Sigmoid colon (tissue), 7 donors: ENCODE data around the gene UTS2. TPM values are rescaled to one million over a fixed set of nuclear protein-coding genes. Genes with fewer than 3 reads are reported as not detected.

Source experiments
- DNase-seq: peaks from one replicate; pipeline ENCODE4 v3.0.0-alpha.2; 2019
- H3K27ac ChIP-seq, 4 donors: fragments of 200-600 bp; sonication (generic); one replicate each; pipeline ENCODE4 v1.5.1; 2016 to 2019; ENCODE audit warnings: mild to moderate bottlenecking in 1 of 4
- H3K27me3 ChIP-seq, 3 donors: fragments of 200-600 bp; sonication (generic); one replicate each; pipeline ENCODE4 v1.5.1; 2019; ENCODE audit warnings: mild to moderate bottlenecking in 1 of 3
- H3K36me3 ChIP-seq, 4 donors: fragments of 200-600 bp; sonication (generic); one replicate each; pipeline ENCODE4 v1.5.1; 2016 to 2019
- H3K4me1 ChIP-seq, 4 donors: fragments of 200-600 bp; sonication (generic); one replicate each; pipeline ENCODE4 v1.5.1; 2017 to 2019
- H3K4me3 ChIP-seq, 4 donors: fragments of 200-600 bp; sonication (generic); one replicate each; pipeline ENCODE4 v1.5.1; 2017 to 2019; ENCODE audit warnings: mild to moderate bottlenecking in 2 of 4, moderate library complexity in 1 of 4
- H3K9me3 ChIP-seq, 4 donors: fragments of 200-600 bp in 3 of 4; sonication (generic) in 3 of 4; one replicate each; pipeline versions ENCODE4 v1.5.1 to v1.6.1; 2013 to 2019
- EP300 ChIP-seq, 4 donors: sonication (generic); formaldehyde crosslinking; IDR thresholded peaks; one replicate each; pipeline ENCODE4 v1.6.1; 2017; ENCODE audit warnings: antibody characterized with exemption in 4 of 4
- POLR2A ChIP-seq, 2 donors: fragments of 450-650 bp; IDR thresholded peaks; one replicate each; pipeline ENCODE4 v1.6.1; 2016; ENCODE audit warnings: antibody characterized with exemption in 2 of 2, mild to moderate bottlenecking in 2 of 2, moderate library complexity in 2 of 2
- POLR2AphosphoS5 ChIP-seq, 4 donors: sonication (generic); formaldehyde crosslinking; IDR thresholded peaks; one replicate each; pipeline ENCODE4 v1.6.1; 2017; ENCODE audit warnings: antibody characterized with exemption in 4 of 4
- WGBS, 2 donors: extraction: QIAGEN DNeasy Blood & Tissue Kit; methylation state at CpG; one replicate each; pipeline ENCODE4 v1.1.7; 2013; 5-methylcytosine and 5-hydroxymethylcytosine counted together
- intact Hi-C: fragments of 100-400 bp; cut with DNase I; formaldehyde crosslinking; loops from one replicate; pipeline ENCODE4 v1.15.1; 2023
- polyA plus RNA-seq, 3 donors: library from polyadenylated mRNA; stranded (reverse); fragments of 200-250 nt; gene quantifications; one replicate each; pipeline ENCODE4 v1.2.3, GENCODE V29; 2013
- total RNA-seq, 4 donors: library from RNA; depleted of rRNA; stranded (reverse); fragments of >200 nt; gene quantifications; one replicate each; pipeline ENCODE4 v1.1.0, GENCODE V29; 2016
- TF ChIP-seq, protein P1 (sequence below), 4 experiments: fragments of 450-650 bp in 3 of 4; fragments of 200-600 bp in 1 of 4; IDR thresholded peaks; one replicate each; pipeline ENCODE4 v1.5.1; 2016 to 2019; ENCODE audit warnings: antibody characterized with exemption in 4 of 4, mild to moderate bottlenecking in 3 of 4, moderate library complexity in 2 of 4
- donor health status: healthy with polysubstance abuse.
- donor health status: Bipolar disorder and iron deficiency.
- donor health status: healthy.

UTS2 gene
- total and polyA plus RNA-seq, 7 donors: 0.20 to 7.2 TPM; not detected in 5

- 91 to 96% methylated on average over 2 of the region's 2 CpGs for WGBS, 2 donors
- Histone ChIP-seq H3K27me3 (no peaks in the 10 kb centered on the region), H3K27ac (no peak overlapping the region), H3K4me3 (no peak overlapping the region), H3K9me3 (no peaks in the 10 kb centered on the region), H3K4me1 (peaks cover 0 to 12% (median 5%) of the 10 kb centered on the region in 4 donors), H3K36me3 (peaks cover 3 to 50% (median 13%) of the 10 kb centered on the region in 4 donors)
- intact Hi-C loops: no loop called here
- DNase-seq: no peak
- TF ChIP-seq, protein P1, sequence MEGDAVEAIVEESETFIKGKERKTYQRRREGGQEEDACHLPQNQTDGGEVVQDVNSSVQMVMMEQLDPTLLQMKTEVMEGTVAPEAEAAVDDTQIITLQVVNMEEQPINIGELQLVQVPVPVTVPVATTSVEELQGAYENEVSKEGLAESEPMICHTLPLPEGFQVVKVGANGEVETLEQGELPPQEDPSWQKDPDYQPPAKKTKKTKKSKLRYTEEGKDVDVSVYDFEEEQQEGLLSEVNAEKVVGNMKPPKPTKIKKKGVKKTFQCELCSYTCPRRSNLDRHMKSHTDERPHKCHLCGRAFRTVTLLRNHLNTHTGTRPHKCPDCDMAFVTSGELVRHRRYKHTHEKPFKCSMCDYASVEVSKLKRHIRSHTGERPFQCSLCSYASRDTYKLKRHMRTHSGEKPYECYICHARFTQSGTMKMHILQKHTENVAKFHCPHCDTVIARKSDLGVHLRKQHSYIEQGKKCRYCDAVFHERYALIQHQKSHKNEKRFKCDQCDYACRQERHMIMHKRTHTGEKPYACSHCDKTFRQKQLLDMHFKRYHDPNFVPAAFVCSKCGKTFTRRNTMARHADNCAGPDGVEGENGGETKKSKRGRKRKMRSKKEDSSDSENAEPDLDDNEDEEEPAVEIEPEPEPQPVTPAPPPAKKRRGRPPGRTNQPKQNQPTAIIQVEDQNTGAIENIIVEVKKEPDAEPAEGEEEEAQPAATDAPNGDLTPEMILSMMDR (IDR thresholded peaks at IDR 0.05): no peak
- TF ChIP-seq POLR2A (IDR thresholded peaks at IDR 0.05) (no peak), POLR2AphosphoS5 (IDR thresholded peaks at IDR 0.05) (no peak), EP300 (IDR thresholded peaks at IDR 0.05) (no peak)
Measured at GRCh38 chr1:7845761-7846160, 7.1 kb downstream of the UTS2 start.

DNA sequence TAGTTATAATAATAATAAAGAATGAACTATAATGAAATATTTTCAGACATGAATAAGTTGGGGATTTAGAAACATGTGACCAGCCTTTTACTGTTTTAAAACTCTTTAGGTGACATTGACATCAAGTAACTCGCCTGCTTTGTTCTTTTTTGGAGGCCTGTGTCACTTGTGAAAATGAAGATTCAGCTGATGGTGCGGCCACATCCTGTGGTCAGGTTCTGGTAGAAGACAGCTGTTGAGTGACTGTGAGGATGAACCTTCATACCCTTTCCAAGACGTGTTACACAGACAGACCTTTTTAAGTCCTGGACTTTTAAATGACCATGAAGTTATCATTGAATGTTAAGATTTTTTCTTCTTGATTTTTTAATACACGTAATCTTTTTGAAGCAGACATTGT is 10.3 kb downstream of the UTS2 start:
- WGBS, 2 donors: 78 to 89% methylated on average over 4 of the region's 4 CpGs
- Histone ChIP-seq H3K4me3 (no peak overlapping the region), H3K36me3 (peaks cover 29 to 83% (median 40%) of the 10 kb centered on the region in 4 donors), H3K4me1 (peaks cover 0 to 5% (median 2%) of the 10 kb centered on the region in 4 donors), H3K9me3 (peaks cover 0 to 7% (median 4%) of the 10 kb centered on the region in 4 donors), H3K27me3 (no peaks in the 10 kb centered on the region), H3K27ac (no peak overlapping the region)
- DNase-seq: no peak
- TF ChIP-seq, protein P1 (IDR thresholded peaks at IDR 0.05): no peak
- no peak for TF ChIP-seq POLR2A (IDR thresholded peaks at IDR 0.05)
- TF ChIP-seq POLR2AphosphoS5 (IDR thresholded peaks at IDR 0.05): no peak
- TF ChIP-seq EP300 (IDR thresholded peaks at IDR 0.05): no peak
- intact Hi-C loops: no loop called here

DNA sequence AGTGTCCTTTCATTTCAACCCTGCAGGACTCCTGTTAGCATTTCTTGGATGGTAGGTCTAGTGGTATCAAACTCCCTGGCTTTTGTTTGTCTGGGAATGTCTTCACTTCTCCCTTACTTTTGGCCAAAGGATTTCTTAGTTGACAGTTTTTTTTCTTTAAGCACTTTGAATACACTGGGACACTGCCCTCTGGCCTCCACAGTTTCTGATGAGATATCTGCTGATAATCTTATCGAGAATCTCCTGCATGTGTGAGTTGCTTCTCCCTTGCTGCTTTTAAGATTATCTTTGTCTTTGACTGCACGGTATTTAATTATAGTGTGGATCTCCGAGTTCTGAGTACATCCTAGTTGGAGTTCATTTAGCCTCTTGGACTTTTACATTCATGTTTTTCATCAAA is 13.3 kb downstream of the UTS2 start:
- Histone ChIP-seq H3K36me3 (peaks cover 35 to 100% (median 67%) of the 10 kb centered on the region in 4 donors), H3K27ac (no peak overlapping the region), H3K9me3 (peaks cover 0 to 7% (median 4%) of the 10 kb centered on the region in 4 donors), H3K4me3 (no peak overlapping the region), H3K27me3 (no peaks in the 10 kb centered on the region), H3K4me1 (no peaks in the 10 kb centered on the region)
- WGBS, 2 donors: 95 to 97% methylated on average over 3 of the region's 3 CpGs
- no peak for DNase-seq
- TF ChIP-seq, protein P1 (IDR thresholded peaks at IDR 0.05): no peak
- TF ChIP-seq EP300 (IDR thresholded peaks at IDR 0.05) (no peak), POLR2A (IDR thresholded peaks at IDR 0.05) (no peak), POLR2AphosphoS5 (IDR thresholded peaks at IDR 0.05) (no peak)
- intact Hi-C loops: no loop called here

DNA sequence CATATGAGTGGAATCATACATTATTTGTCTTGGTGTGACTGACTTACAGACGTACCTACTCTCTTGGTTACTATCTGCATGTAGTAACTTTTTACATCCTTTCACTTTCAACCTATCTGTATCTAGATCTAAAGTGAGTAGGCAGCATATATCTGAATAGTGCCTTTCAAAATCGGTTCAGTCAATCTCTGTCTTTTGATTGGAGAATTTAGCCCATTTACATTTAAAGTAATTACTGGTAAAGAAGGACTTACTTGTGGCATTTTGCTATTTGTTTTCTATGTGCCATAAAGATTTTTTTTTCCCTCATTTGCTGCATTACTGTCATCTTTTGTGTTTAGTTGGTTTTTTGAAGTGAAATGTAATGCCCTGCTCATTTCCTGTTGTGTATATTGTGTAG is 14.2 kb downstream of the UTS2 start:
- Histone ChIP-seq H3K27me3 (no peaks in the 10 kb centered on the region), H3K4me3 (no peak overlapping the region), H3K9me3 (peaks cover 0 to 7% (median 4%) of the 10 kb centered on the region in 4 donors), H3K36me3 (peaks cover 35 to 100% (median 68%) of the 10 kb centered on the region in 4 donors), H3K4me1 (no peaks in the 10 kb centered on the region), H3K27ac (no peak overlapping the region)
- TF ChIP-seq POLR2AphosphoS5 (IDR thresholded peaks at IDR 0.05): no peak
- TF ChIP-seq EP300 (IDR thresholded peaks at IDR 0.05): no peak
- TF ChIP-seq, protein P1 (IDR thresholded peaks at IDR 0.05): no peak
- TF ChIP-seq POLR2A (IDR thresholded peaks at IDR 0.05): no peak
- 88 to 94% methylated on average over 2 of the region's 2 CpGs for WGBS, 2 donors
- no peak for DNase-seq
- intact Hi-C loops: no loop called here

- Histone ChIP-seq H3K4me1 (peaks cover 0 to 22% (median 3%) of the 10 kb centered on the region in 4 donors), H3K36me3 (peaks cover 12 to 90% (median 38%) of the 10 kb centered on the region in 4 donors)
- intact Hi-C loops: no loop called here
Measured at GRCh38 chr1:7833035-7833434, 19.8 kb downstream of the UTS2 start.

More at GRCh38 chr1:7833035-7833434, 19.8 kb downstream of the UTS2 start:
- no peak overlapping the region for H3K27ac ChIP-seq
- no peak for DNase-seq
- TF ChIP-seq, protein P1 (IDR thresholded peaks at IDR 0.05): no peak
- TF ChIP-seq POLR2A (IDR thresholded peaks at IDR 0.05) (no peak), EP300 (IDR thresholded peaks at IDR 0.05) (no peak), POLR2AphosphoS5 (IDR thresholded peaks at IDR 0.05) (no peak)
- H3K9me3 ChIP-seq: no peaks in the 10 kb centered on the region
- no peaks in the 10 kb centered on the region for H3K27me3 ChIP-seq
- no peak overlapping the region for H3K4me3 ChIP-seq
